ENCODE results near the gene SUFU. TPM values are rescaled to one million over a fixed set of nuclear protein-coding genes. Genes with fewer than 3 reads are reported as not detected.

SUFU gene
- total and polyA plus RNA-seq, 2 of the 13 experiments (the other 11 are each of a cell fraction or from before 2014, with no cell fraction given): 2.9 to 5.5 TPM

DNA sequence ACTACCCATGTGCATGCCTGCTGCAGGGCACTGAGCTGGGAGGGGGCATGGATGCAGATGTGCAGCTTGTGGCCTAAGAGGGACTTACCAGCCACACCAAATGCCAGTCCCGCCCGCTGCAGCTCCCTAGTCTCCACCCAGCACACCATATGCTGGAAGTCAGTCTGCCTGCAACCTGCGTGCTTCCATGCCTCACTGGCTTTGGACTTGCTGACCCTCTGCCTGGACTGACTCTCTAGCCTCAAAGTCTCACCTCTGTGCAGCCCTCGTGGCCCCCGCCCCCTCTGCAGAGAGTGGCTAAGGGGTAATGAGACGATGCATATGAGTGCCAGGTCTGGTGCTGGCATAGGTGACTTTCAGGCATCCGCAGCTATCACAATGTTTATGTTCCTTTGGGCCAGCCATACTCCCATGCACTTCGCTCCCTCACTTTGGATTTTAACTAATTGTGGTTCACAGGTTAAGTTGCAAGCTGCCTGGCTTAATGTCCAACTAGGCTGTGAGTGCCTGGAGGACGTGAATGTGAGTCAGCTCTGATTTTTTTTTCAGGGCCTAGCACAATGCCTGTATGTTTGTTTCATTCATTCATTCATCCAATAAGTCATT is 162.2 kb downstream of the SUFU start:
- Histone ChIP-seq H3K79me2 (ENCODE audit: insufficient read depth, low read length) (no peaks in the 10 kb centered on the region), H3K36me3 (replicated peaks in 1 of 2; ENCODE audit: control insufficient read depth in 1 of 2, insufficient read depth in 2 of 2, low read length in 2 of 2) (no peaks in the 10 kb centered on the region), H3K9ac (ENCODE audit: insufficient read depth, low read depth, low read length) (peak overlapping the region; percentile 20; the same call in 1 of the 2 replicates), H2AFZ (ENCODE audit: low read length) (no peak overlapping the region), H3K4me2 (ENCODE audit: low read depth, low read length) (peak overlapping the region; percentile 80), H4K20me1 (ENCODE audit: insufficient read depth, low read length) (no peaks in the 10 kb centered on the region), H3K4me1 (ENCODE audit: insufficient read depth, low read length) (peaks cover 88% of the 10 kb centered on the region), H3K27me3 (ENCODE audit: control insufficient read depth in 1 of 2, insufficient read depth in 2 of 2, low read length in 2 of 2) (no peaks in the 10 kb centered on the region), H3K9me3 (ENCODE audit: low read length) (no peaks in the 10 kb centered on the region), H3K27ac (ENCODE audit: extremely low read length, insufficient read depth, low read length) (peak overlapping the region; percentile 57), H3K4me3 (replicated peaks in 1 of 3; ENCODE audit: insufficient read depth in 1 of 3, low read depth in 2 of 3, low read length in 3 of 3) (peak overlapping the region in 2 of 3 experiments; percentile 14 to 51; a peak in 3 of 6 replicates)
- ChIA-PET CTCF (ENCODE audit: low intra/inter-chr PET ratio, low total read pairs) (no interaction called here), POLR2A (interaction anchor here (0.6 to 2.2 kb wide), 12 partner anchors 9 to 148 kb away, joined by 3 to 8 read pairs (median 4); partner anchors contain the start of genes ARL3 and TRIM8)
- intact Hi-C loops (cut with micrococcal nuclease; ENCODE audit: unreplicated experiment) (no loop called here), in situ Hi-C loops (cut with HindIII; ENCODE audit: extremely low pct_ligation_motif_present, low pct_unique_long_range_greater_than_20kb) (no loop called here)
- 7% methylated on average over 6 of the region's 9 CpGs for WGBS (ENCODE audit: low lambda C conversion rate)
- peak; percentile 82 for FAIRE-seq
- no TSS peak for BruUV-seq (replicated peaks)
- peak; percentile 40 for ATAC-seq
- DNase-seq (ENCODE audit: low spot score): peak; percentile 72
- 0 out of 2 replicates have a peak, but pooled peaks have one; percentile 27 for TF ChIP-seq KDM2A (CRISPR knock-in tag; IDR thresholded peaks at IDR 0.05; ENCODE audit: borderline replicate concordance, low read depth)
- TF ChIP-seq, protein P1, sequence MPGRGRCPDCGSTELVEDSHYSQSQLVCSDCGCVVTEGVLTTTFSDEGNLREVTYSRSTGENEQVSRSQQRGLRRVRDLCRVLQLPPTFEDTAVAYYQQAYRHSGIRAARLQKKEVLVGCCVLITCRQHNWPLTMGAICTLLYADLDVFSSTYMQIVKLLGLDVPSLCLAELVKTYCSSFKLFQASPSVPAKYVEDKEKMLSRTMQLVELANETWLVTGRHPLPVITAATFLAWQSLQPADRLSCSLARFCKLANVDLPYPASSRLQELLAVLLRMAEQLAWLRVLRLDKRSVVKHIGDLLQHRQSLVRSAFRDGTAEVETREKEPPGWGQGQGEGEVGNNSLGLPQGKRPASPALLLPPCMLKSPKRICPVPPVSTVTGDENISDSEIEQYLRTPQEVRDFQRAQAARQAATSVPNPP (CRISPR knock-in tag; IDR thresholded peaks at IDR 0.05): no peak
- no peak for TF ChIP-seq NONO (IDR thresholded peaks at IDR 0.05)
- TF ChIP-seq NONO (CRISPR knock-in tag; conservative IDR thresholded peaks at IDR 0.05): no peak
- peak; percentile 63; the same call in 1 of the 2 replicates for TF ChIP-seq ADNP (CRISPR knock-in tag; IDR thresholded peaks at IDR 0.05)
- TF ChIP-seq KLF12 (CRISPR knock-in tag; IDR thresholded peaks at IDR 0.05; ENCODE audit: borderline replicate concordance): no peak
- TF ChIP-seq, protein P2, sequence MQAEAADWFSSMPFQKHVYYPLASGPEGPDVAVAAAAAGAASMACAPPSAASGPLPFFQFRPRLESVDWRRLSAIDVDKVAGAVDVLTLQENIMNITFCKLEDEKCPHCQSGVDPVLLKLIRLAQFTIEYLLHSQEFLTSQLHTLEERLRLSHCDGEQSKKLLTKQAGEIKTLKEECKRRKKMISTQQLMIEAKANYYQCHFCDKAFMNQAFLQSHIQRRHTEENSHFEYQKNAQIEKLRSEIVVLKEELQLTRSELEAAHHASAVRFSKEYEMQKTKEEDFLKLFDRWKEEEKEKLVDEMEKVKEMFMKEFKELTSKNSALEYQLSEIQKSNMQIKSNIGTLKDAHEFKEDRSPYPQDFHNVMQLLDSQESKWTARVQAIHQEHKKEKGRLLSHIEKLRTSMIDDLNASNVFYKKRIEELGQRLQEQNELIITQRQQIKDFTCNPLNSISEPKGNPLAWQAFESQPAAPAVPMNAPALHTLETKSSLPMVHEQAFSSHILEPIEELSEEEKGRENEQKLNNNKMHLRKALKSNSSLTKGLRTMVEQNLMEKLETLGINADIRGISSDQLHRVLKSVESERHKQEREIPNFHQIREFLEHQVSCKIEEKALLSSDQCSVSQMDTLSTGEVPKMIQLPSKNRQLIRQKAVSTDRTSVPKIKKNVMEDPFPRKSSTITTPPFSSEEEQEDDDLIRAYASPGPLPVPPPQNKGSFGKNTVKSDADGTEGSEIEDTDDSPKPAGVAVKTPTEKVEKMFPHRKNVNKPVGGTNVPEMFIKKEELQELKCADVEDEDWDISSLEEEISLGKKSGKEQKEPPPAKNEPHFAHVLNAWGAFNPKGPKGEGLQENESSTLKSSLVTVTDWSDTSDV (CRISPR knock-in tag; IDR thresholded peaks at IDR 0.05): no peak
- peak; percentile 11; the same call in 1 of the 2 replicates for TF ChIP-seq ETV5 (CRISPR knock-in tag; IDR thresholded peaks at IDR 0.05; ENCODE audit: borderline replicate concordance)
- no peak for TF ChIP-seq ETV6 (CRISPR knock-in tag; conservative IDR thresholded peaks at IDR 0.05)
- no peak for TF ChIP-seq ZNF570 (CRISPR knock-in tag; IDR thresholded peaks at IDR 0.05; ENCODE audit: borderline replicate concordance)
- 0 out of 2 replicates have a peak, but pooled peaks have one; percentile 6 for TF ChIP-seq BCL6 (CRISPR knock-in tag; IDR thresholded peaks at IDR 0.05)
- TF ChIP-seq ZEB1 (IDR thresholded peaks at IDR 0.05; ENCODE audit: insufficient replicate concordance, low read depth): no peak
- TF ChIP-seq, protein P3, sequence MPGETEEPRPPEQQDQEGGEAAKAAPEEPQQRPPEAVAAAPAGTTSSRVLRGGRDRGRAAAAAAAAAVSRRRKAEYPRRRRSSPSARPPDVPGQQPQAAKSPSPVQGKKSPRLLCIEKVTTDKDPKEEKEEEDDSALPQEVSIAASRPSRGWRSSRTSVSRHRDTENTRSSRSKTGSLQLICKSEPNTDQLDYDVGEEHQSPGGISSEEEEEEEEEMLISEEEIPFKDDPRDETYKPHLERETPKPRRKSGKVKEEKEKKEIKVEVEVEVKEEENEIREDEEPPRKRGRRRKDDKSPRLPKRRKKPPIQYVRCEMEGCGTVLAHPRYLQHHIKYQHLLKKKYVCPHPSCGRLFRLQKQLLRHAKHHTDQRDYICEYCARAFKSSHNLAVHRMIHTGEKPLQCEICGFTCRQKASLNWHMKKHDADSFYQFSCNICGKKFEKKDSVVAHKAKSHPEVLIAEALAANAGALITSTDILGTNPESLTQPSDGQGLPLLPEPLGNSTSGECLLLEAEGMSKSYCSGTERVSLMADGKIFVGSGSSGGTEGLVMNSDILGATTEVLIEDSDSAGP (CRISPR knock-in tag; IDR thresholded peaks at IDR 0.05; ENCODE audit: borderline replicate concordance): peak; percentile 59
- TF ChIP-seq, protein P4, sequence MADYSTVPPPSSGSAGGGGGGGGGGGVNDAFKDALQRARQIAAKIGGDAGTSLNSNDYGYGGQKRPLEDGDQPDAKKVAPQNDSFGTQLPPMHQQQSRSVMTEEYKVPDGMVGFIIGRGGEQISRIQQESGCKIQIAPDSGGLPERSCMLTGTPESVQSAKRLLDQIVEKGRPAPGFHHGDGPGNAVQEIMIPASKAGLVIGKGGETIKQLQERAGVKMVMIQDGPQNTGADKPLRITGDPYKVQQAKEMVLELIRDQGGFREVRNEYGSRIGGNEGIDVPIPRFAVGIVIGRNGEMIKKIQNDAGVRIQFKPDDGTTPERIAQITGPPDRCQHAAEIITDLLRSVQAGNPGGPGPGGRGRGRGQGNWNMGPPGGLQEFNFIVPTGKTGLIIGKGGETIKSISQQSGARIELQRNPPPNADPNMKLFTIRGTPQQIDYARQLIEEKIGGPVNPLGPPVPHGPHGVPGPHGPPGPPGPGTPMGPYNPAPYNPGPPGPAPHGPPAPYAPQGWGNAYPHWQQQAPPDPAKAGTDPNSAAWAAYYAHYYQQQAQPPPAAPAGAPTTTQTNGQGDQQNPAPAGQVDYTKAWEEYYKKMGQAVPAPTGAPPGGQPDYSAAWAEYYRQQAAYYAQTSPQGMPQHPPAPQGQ (CRISPR knock-in tag; IDR thresholded peaks at IDR 0.05; ENCODE audit: borderline replicate concordance): no peak
- no peak for TF ChIP-seq ZNF10 (CRISPR knock-in tag; IDR thresholded peaks at IDR 0.05; ENCODE audit: borderline replicate concordance, low read depth)
- TF ChIP-seq GATA4 (IDR thresholded peaks at IDR 0.05; ENCODE audit: borderline replicate concordance, low read depth): no peak

Measured in HepG2 (cell line).